T-helper 2 cell treated with Interferon-gamma antibody and Interleukin-4, amounts not matched to agents 100 ng/mL and 5 ng/mL, for 36 hours (primary cell): ENCODE data around the gene ANKRD13B. TPM values are rescaled to one million over a fixed set of nuclear protein-coding genes. Genes with fewer than 3 reads are reported as not detected.

ENCODE experiments used
- intact Hi-C: fragments of 100-400 bp; cut with micrococcal nuclease; formaldehyde crosslinking; loops from one replicate; pipeline ENCODE4 v1.15.1; 2023
- total RNA-seq: library from RNA; stranded (reverse); gene quantifications from 2 replicates; pipeline ENCODE4 v1.2.3, GENCODE V29; 2022

Gene ANKRD13B
- total RNA-seq, 1 donor from 2014 or later: 13.7 TPM

GRCh38 chr17:29579866-29580771 is 12.8 kb upstream of the ANKRD13B start:
- intact Hi-C loops: loop anchor here (1.0 to 10.0 kb wide), 4 partner anchors 33 to 355 kb away; partner anchors contain the start of gene SSH2

- intact Hi-C loops: loop anchor here (2.0 to 10.0 kb wide), 3 partner anchors 37 to 353 kb away; partner anchors contain the start of gene SSH2
Observed at GRCh38 chr17:29581583-29582253, 11.2 kb upstream of the ANKRD13B start.

- intact Hi-C loops: loop anchor here (5.0 to 10.0 kb wide), 2 partner anchors 195 to 352 kb away; partner anchors contain the start of gene SSH2
Observed at GRCh38 chr17:29582254-29582765, 10.6 kb upstream of the ANKRD13B start.

GRCh38 chr17:29582772-29583171 is 10.2 kb upstream of the ANKRD13B start:
- intact Hi-C loops: loop anchor here (5.0 to 10.0 kb wide), 2 partner anchors 195 to 352 kb away; partner anchors contain the start of gene SSH2

- intact Hi-C loops: loop anchor here (5.0 to 10.0 kb wide), 2 partner anchors 194 to 351 kb away; partner anchors contain the start of gene SSH2
Observed at GRCh38 chr17:29583324-29584248, 9.3 kb upstream of the ANKRD13B start.

- intact Hi-C loops: loop anchor here (5.0 to 10.0 kb wide), 2 partner anchors 193 to 350 kb away; partner anchors contain the start of gene SSH2
Observed at GRCh38 chr17:29584452-29585079, 8.4 kb upstream of the ANKRD13B start.

DNA sequence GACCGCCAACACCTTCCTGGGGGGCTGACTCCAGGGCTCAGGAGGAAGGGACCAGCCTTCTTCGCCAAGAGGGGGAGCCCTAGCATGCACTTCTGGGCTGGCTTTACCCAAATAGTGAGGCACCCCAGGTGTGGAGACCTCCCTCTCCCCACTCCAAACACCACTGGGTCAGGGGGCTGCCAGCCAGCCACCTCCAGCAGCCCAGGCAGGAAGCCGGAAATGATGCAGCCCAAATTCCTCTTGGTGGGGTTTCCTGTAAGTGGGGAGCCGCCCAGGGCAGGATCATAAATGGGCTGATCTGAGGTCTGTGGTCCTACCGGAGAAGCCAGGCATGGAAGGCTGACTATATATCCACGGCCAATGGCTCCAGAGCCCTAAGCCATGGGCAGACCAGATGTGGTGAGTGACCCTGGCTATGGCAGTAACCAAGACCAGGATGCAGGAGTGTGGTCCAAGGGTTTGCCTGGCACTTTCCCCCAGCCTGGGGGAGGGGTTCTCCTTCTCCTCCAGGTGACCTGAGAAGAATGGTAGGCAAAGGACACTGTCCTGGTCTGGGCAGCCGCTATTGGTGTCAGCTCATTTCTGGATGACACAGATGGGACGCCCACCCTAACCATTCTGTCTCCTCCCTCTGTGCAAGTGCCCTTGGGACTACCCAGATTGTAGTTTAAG is 7.7 kb upstream of the ANKRD13B start:
- intact Hi-C loops: loop anchor here (10.0 kb wide), 1 partner anchor 350 kb away; the partner anchor contains the start of gene SSH2

GRCh38 chr17:29586676-29587469 is 6.1 kb upstream of the ANKRD13B start:
- intact Hi-C loops: loop anchor here (10.0 kb wide), 1 partner anchor 348 kb away; the partner anchor contains the start of gene SSH2

DNA sequence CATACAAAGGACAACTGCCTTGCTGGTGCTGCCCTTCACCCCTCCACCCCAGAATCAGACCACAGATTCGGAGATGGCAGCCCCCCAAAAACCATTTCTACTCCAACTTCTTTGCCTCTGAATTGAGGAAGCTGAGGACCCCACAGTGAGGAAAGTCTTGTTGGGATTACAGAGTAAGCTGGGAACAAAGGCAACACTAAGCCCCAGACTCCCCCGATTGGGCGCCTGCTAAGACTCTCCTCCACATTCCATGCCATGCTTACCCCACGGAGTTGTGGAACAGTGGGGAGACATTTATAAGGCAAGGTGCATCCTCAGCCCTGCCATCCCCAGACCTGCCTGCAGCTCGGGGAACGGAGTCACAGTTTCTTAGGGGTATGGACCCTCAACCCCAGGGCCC is 5.3 kb upstream of the ANKRD13B start:
- intact Hi-C loops: loop anchor here (10.0 kb wide), 1 partner anchor 347 kb away; the partner anchor contains the start of gene SSH2

GRCh38 chr17:29588017-29588561 is 4.8 kb upstream of the ANKRD13B start:
- intact Hi-C loops: loop anchor here (10.0 kb wide), 1 partner anchor 347 kb away; the partner anchor contains the start of gene SSH2

DNA sequence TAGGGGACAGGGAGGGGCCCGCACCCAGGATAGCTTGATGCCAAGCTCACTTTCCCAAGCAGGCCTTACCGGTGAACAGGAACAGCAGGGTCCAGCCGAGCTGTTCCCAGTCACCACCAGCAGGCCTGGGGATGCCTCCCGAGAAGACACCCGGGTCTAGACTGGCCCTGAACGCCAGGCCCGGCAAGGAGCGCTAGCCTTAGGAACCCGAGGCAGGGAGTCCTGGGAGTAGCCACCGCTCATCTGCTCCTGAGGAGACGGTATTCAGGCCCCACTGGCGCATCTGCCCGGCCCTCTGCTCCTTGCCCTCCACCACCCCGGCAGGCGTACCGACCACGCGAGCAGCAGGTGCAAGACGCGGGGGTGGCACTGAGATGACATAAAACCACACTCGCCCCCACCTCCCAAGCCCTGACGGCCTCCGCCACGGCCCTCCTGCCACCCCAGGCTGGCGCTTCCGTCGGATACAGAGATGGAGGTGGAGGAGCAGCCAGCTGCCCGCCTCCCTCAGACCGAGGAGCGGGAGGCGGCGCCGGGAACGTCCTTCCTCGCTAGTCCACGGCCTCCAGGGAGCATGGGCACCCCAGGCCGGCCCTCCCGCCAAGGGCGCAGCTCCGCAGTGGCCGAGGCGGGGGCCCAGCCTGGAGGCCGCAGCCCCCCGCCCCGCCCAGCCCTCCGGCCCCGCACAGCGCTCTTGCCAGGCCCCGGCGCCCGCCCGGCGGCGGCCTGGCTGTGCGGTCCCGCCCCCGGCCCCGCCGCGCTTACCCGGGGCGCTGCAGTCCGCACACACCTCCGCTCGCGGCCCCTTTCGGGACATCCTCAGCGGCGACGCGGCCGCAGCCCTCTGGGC is 4.1 kb upstream of the ANKRD13B start:
- intact Hi-C loops: loop anchor here (1.0 to 10.0 kb wide), 2 partner anchors 27 to 346 kb away; partner anchors contain the start of gene SSH2

GRCh38 chr17:29589524-29590410 is 3.2 kb upstream of the ANKRD13B start, which contains the start of gene GIT1:
Gene GIT1, minus strand, starts transcription at chr17:29589648. Its CDS starts 270 bp downstream, at chr17:29589378.
- intact Hi-C loops: loop anchor here (1.0 to 10.0 kb wide), 2 partner anchors 26 to 345 kb away; partner anchors contain the start of gene SSH2

GRCh38 chr17:29590411-29591145 is 2.4 kb upstream of the ANKRD13B start:
- intact Hi-C loops: loop anchor here (1.0 kb wide), 1 partner anchor 22 kb away; the partner anchor contains the start of gene TP53I13

- intact Hi-C loops: loop anchor here (1.0 kb wide), 1 partner anchor 23 kb away; the partner anchor contains the start of gene TP53I13
Observed at GRCh38 chr17:29591146-29591736, 1.7 kb upstream of the ANKRD13B start.
